NCI-H345 treated with DMSO at 0.1 percent for 48 hours (cell line): ENCODE results near the gene LDLRAD2.
"Not testable (repeated sequence)": the region's sequence is repeated elsewhere in the genome, so short reads cannot be mapped to it uniquely, and the experiment has no call there.

Source experiments
- DNase-seq: peaks from one replicate; lab custom pipeline; 2025; ENCODE audit not compliant: unreplicated experiment; lab: John Stamatoyannopoulos, UW

LDLRAD2 gene, protein sequence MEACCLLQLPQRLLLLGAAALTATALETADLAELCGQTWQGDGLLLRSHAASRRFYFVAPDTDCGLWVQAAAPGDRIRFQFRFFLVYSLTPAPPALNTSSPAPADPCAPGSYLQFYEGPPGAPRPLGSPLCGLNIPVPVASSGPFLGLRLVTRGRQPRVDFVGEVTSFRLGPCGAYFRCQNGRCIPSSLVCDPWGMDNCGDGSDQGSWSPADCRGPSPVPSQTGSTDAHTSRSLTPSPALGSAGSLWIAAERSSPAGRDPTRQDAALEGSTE

GRCh38 chr1:21811875-21812305, at the start of gene LDLRAD2:
LDLRAD2 (plus strand) TSS chr1:21812265; CDS start chr1:21812452, 187 bp downstream.
- no peak for DNase-seq

GRCh38 chr1:21763236-21763635, 48.8 kb upstream of the LDLRAD2 start:
- no peak for DNase-seq

DNA sequence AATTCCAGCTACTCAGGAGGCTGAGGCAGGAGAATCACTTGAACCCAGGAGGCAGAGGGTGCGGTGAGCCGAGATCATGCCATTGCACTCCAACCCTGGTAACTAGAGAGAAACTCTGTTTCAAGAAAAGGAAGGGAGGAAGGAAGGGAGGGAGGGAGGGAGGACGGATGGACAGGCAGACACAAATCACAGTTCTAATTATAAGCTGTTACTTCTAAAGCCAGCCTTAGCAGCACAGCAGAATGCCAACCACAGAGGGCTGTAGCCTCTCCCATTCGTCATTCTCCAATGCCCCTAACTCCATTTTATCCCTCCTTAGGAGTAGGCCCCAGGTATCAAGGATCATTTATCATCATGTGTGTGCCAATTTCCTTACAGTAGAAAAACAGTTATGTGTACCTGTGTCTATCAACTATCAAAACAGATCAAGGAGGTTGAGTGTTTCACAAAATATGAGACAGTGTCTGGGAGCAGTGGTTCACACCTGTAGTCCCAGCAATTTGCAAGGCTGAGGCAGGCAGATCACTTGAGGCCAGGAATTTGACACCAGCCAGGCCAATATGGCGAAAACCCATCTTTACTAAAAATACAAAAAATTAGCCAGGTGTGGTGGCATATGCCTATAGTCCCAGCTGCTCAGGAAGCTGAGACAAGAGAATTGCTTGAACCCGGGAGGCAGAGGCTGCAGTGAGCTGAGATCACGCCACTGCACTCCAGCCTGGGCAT, 48.2 kb upstream of the LDLRAD2 start:
- no peak for DNase-seq

DNA sequence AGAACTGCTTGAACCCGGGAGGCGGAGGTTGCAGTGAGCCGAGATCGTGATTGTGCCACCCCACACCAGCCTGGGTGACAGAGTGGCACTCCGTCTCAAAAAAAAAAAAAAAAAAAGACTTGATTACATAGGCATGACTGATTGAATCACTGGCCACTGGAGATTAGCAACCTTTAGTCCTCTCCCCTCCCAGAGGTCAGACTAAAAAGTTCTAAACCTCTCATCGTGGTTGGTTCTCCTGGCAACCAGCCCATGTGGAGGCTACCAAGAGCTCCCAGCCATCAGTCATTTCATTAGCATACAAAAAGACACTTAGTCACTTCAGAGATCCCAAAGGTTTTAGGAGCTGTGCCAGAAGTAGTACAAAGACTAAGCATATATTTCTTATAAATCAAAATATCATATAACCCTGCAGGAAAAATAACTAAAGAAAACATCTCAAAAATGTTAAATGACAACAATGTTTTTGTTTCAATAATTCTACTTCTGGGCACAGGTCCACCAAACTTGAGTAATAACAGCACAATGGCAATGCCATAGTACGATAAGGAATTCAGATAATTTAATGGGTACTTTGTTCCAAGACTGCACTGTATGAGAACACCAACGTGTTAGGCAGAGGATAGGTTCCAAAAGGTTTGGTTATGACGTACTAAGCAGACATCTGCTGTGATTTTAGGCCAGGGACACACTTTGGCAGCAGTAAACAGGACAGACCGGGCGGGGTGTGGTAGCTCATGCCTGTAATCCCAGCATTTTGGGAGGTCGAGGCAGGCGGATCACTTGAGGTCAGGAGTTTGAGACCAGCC, 47.2 kb upstream of the LDLRAD2 start:
- no peak for DNase-seq

- DNase-seq: no peak
Observed at GRCh38 chr1:21766210-21766609, 45.9 kb upstream of the LDLRAD2 start.

- not testable (repeated sequence) for DNase-seq
Observed at GRCh38 chr1:21767106-21767505, 45.0 kb upstream of the LDLRAD2 start.

GRCh38 chr1:21770201-21770600, 41.9 kb upstream of the LDLRAD2 start:
- DNase-seq: no peak

- DNase-seq: not testable (repeated sequence)
Observed at GRCh38 chr1:21770602-21771001, 41.5 kb upstream of the LDLRAD2 start.

- not testable (repeated sequence) for DNase-seq
Observed at GRCh38 chr1:21771672-21772071, 40.4 kb upstream of the LDLRAD2 start.

DNA sequence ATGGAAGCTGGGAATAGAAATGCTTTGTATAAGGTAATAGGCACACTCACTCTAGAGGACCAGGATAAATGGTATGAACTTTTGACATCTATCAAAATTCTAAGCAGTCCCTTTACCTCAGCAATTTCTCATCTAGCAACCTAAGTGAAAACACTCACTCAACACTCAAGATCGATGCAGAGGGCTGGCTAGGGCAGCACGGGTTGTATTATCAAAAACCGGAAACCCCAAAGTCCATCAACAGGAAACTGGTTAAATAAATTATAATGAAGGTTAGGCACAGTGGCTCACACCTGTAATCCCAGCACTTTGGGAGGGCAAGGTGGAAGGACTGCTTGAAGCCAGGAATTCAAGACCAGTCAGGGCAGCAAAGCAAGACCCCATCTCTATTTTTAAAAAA, 38.5 kb upstream of the LDLRAD2 start:
- DNase-seq: no peak

- DNase-seq: no peak
Observed at GRCh38 chr1:21774835-21775549, 37.1 kb upstream of the LDLRAD2 start.

GRCh38 chr1:21775550-21775914, 36.5 kb upstream of the LDLRAD2 start:
- DNase-seq: no peak

DNA sequence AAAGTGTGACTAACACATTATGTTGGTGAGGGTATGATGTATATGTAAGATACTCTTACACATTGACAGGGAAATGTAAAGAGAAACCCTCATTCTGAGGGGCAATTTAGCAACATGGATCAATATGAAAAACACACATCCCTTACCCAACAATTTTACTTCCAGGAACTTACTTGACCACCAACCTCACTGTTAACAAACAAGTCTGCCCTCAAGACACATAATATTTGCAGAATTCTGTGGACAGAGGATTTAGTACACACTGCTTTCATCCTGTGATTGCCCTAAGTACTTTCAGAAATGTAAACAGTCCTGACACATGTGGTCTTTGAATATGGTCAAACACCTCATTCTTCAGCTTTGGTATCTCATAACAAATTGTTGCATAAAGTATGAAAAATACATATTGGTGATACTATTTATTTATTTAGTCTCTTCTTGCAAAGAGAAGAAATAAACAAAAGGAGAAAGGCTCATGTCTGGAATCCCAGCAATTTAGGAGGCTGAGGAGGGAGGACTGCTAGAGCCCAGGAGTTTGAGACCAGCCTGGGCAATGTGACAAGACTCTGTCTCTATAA, 36.0 kb upstream of the LDLRAD2 start:
- no peak for DNase-seq

GRCh38 chr1:21776925-21777324, 35.1 kb upstream of the LDLRAD2 start:
- DNase-seq: not testable (repeated sequence)

- DNase-seq: no peak
Observed at GRCh38 chr1:21778405-21778727, 33.7 kb upstream of the LDLRAD2 start.

- DNase-seq: no peak
Observed at GRCh38 chr1:21779613-21780521, 32.2 kb upstream of the LDLRAD2 start.

DNA sequence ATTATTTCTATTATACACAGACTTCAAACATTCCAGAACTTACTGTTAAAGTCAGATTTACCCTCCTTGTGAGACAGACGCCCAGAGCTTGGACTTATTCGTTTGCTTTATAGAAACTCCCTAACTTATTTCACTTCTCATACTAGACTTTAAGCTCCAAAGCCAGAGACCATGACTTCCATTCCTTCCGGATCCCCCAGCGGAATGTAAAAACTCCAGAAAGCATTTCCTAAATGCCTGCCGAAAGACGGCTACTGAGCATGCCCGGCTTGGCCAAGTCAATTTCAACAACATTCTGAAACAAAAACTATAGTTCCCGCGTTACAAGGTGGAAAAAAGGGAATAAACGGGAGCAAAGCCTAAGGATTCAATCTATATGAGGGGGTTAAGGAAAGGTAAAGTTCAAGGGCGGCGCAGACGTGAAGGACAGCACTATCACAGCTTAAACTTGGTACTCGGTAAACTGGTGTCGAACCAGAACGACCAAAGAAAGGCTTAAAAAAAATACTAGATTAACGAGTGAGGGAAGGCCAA, 30.2 kb upstream of the LDLRAD2 start:
- no peak for DNase-seq

DNA sequence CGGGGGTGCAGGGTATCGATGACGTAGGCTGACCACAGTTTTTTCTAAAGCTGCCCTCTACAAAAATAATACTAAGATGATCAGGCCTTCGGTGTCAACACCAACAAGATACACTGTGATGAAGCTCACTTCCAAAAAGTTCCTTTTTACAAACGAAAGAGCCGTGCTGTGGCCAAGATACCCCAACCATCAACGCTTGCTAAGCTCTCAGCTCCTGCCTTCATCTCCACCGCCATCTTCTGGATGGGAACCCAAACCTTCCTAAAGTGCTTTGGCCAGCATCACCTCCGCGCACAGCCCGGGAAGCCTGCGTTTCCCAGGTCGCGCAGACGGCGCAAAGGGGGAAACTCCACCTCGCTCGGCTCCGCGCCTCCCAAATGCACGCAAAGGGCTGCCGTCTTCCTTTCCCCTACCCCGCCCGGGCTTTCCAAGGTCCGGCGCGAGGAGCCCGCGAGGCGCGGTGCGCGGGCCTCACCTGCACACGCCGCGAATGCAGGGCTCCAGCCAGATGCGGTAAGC, 29.7 kb upstream of the LDLRAD2 start:
- DNase-seq: peak; percentile 52
